NCI-H82 (cell line): ENCODE data around the gene OTOG.
"Not testable (repeated sequence)": the region's sequence is repeated elsewhere in the genome, so short reads cannot be mapped to it uniquely, and the experiment has no call there.

Experiments
- DNase-seq: peaks from one replicate; lab custom pipeline; 2025; lab: John Stamatoyannopoulos, UW

Gene OTOG

DNA sequence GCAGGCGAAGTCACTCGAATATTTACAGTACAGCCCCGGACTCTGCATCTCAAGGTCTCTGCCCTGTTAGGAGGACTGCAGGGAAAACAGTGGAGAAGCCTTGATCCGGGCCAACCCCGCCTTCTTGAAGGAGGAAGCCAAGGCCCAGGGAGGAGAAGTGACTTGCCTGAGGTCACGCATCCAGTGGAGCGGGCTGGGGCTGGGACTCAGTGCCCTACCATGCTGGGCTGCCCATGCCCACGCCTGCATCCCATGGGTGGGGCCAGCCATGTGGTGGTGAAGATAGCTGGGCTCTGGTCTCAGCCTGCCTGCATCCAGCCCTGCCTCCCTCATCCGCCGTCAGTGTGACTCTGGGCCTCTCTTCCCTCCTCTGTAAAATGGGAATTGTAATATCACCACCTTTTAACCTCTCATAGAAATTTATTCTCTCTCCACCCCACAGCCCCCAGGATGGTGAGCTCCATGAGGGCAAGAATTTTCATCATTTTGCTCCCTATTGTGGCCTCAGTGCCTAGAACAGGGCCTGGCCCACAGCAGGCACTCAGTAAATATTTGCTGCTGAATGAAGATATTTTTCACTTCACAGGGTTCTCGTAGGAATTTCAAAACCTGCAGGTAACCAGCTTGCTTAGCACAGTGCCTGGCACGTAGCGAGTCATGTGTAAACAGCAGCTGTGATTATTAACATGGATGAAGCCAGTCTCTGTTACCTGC is 57.3 kb downstream of the OTOG start:
- no peak for DNase-seq

GRCh38 chr11:17604915-17605233 is 57.8 kb downstream of the OTOG start:
- no peak for DNase-seq

DNA sequence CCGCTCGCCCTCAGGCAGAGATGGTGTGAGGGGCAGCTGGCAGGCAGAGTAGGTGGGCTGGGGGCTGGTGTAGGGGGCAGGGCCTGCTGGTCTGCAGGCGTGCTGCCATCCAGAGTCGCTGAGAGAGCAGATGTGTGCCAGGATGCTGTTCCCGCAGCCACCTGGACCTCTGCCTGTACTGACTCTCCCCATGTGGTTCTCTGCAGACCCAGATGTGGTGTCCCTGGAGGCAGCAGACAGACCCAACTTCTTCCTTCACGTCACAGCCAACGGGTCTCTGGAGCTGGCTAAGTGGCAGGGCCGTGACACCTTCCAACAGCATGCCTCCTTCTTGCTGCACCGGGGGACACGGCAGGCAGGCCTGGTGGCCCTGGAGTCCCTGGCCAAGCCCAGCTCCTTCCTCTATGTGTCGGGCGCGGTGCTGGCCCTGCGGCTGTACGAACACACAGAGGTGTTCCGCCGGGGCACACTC is 58.6 kb downstream of the OTOG start:
- no peak for DNase-seq

GRCh38 chr11:17606233-17607082 is 59.4 kb downstream of the OTOG start:
- DNase-seq: no peak

DNA sequence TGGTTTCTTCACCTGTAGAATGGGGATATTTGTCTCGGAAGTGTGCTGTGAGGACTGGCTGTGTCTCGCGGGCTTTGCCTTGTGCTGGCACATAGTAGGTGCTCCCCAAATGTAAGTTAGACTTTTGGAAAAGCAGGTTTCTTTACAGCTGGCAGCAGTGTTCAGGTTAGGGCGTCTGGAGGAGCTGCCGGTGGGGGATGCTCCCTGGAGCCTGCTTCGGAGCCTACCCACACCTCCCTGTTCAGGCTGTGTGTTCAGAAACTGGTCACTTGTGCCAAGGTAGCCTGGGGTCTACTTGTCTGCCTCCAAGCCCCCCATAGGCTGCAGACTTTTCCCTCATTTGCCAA is 60.0 kb downstream of the OTOG start:
- DNase-seq: no peak

DNA sequence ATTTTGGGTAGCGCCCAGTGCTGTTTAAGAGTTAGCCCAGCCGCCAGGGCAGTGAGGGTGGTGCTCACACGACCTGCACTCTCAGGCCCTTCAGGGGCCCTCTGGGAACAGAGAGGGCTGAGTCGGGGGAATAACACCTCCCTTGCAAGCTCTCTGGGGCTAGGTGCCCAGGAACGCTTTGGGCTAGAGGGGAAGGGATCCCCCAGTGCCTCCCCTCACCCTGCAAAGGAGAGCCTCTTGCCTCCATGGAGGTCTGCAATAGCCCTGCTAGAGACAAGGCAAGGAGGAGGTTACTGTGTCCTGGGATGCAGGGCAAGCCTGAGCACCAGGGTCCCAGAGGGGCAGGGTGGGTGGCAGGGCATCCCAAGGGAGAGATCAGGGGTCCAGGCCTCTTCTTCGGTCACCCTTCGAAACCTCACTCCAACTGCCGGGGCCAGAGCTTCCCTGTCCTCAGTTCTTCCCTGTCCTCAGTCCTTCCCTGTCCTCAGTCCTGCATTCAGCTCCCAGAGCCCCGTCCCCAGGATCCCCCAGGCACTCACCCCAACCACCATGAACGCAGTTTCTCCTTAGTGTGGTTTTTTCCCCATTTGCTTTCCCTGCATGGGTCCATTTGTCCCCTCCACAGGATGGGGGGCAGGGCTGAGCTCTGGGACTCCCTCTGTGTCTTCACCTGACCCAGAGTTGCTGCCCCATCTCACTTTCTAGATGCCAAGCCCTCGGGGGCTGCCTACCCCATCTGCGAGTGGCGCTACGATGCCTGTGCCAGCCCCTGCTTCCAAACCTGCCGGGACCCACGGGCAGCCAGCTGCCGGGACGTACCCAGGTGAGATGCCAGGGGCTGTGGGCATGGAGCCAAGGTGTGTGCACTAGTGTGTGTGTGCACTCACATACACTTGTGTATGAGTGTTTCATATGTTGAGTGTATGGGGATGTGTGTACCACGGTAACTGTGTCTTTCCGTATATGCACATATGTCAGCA is 60.8 kb downstream of the OTOG start:
- no peak for DNase-seq

DNA sequence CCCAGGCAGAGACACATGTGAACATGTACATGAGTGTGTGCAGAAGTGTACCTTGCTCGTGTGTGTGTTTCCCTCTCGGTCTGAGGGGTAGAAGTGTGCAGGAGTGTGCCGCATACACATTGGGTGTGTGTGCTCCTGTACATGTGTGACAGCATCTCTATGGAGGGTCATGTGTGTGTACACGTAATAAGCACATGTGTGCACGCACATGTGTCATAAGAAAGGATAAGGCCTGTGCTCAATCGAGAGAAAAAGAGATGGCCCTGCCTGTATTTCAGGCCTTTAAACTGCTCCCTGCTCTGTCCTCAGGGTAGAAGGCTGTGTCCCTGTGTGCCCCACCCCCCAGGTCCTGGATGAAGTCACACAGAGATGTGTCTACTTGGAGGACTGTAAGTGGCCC is 61.8 kb downstream of the OTOG start:
- no peak for DNase-seq

- DNase-seq: no peak
Measured at GRCh38 chr11:17609291-17610084, 62.4 kb downstream of the OTOG start.

DNA sequence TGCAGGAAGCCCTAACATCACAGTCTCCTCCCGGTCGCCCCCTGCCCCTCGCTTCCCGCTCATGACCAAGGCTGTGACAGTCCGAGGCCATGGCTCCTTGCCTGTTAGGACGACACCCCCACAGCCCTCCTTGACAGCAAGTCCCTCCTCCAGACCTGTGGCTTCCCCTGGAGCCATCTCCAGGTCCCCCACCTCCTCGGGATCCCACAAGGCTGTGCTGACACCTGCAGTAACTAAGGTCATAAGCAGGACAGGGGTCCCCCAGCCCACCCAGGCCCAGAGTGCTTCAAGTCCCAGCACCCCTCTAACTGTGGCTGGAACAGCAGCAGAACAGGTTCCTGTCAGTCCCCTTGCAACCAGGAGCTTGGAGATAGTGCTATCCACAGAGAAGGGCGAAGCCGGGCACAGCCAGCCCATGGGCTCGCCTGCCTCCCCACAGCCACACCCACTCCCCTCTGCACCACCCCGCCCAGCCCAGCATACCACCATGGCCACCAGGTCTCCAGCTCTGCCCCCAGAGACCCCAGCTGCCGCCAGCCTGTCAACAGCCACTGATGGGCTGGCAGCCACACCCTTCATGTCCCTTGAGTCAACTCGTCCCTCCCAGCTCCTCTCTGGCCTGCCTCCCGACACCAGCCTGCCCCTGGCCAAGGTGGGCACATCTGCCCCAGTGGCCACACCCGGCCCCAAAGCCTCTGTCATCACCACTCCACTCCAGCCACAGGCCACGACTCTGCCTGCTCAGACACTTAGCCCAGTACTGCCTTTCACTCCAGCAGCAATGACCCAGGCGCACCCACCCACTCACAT is 63.2 kb downstream of the OTOG start:
- DNase-seq: no peak

- DNase-seq: no peak
Measured at GRCh38 chr11:17611049-17611448, 64.0 kb downstream of the OTOG start.

DNA sequence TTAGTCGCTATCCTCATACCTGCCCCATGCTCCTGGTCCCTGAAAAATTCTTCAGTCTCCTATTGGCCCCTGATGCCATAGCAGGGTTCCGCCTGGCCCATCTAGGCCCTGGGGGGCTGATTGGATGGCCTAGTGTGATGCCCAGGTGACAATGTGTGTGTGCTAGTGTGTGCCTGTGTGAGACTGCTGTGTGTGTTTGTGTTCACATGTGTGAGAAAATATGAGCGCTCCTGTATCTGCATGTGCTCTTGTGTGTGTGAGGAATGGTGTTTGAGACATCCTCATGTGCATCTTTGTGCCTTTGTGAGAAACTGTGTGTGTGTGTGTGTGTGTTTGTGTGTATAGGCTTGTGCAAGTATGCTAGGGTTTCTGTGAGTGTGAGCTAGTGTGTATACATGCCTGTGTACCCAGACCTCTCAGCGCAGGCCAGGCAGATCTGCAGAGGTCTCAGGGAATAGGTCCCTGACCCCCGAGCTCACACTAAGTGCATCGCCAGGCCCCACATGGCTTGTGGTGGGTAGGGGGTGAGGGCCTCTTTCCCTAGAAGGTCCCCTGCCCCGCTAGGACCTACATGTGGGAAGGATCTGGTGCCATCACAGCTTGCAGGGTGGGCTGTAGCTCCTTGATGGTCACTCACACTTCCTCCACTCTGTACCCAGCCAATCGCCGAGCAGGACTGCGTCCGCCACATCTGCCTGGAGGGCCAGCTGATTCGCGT is 64.6 kb downstream of the OTOG start:
- no peak for DNase-seq

DNA sequence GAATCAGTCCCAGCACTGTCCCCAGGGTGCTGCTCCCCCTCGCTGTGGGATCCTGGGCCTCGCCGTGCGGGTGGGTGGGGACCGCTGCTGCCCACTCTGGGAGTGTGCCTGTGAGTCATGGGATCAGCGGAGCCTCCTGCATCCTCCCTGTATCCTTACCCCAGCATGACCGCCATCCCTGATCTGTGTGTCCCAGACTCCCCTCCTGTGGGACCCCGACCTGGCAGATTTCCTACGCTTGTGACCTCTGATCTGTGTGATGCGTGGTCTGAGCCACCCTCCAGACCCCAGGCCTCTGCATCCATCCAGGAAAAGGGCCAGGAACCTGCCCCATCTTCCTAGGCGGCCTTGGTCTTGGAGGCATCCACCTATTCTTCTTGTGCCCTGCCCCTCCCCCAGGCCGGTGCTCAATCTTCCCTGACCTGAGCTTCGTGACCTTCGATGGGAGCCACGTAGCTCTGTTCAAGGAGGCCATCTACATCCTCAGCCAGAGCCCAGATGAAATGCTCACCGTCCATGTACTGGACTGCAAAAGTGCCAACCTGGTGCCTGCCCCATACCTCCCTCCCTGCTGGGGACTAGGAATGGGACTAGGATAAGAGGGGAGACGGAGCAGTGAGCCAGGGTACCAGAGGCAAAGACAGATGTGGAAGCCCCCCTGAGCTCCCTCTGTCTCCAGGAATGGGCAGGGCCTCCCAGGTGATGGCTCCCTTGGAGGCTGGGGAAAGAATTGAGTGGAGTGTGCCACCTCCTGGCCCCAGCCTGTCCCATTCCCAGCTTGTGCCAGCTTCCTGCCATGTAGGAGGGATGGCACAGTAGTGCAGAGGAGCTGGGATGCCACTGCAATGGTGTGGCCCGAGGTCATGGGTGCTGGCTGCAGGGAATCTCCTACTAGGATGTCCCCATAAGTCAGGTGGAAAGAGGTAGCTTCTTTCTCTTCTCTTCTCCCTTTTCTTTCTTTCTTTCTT is 65.4 kb downstream of the OTOG start:
- no peak for DNase-seq

DNA sequence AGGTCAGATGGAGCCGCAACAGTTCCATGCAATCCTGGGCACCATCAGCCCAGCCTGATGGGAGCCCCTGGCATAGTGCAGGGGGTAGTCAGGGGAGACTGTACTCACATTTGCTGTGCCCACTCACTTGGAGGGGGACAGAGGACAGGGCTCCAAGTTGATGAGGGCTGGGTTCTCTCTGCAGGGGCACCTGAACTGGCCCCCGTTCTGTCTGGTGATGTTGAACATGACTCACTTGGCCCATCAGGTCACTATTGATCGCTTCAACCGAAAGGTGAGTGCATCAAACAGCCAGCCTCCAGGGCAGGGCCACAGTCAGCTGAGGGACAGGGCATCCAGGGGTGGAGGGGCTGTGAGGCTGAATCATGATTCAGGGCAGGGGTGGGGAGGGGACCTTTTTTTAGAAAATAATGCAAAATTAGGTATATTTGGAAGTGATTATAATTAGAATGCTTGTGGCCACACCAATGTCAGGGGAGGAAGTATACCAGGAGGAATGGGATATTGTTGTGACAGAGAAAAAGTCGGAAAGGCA is 66.4 kb downstream of the OTOG start:
- DNase-seq: no peak

DNA sequence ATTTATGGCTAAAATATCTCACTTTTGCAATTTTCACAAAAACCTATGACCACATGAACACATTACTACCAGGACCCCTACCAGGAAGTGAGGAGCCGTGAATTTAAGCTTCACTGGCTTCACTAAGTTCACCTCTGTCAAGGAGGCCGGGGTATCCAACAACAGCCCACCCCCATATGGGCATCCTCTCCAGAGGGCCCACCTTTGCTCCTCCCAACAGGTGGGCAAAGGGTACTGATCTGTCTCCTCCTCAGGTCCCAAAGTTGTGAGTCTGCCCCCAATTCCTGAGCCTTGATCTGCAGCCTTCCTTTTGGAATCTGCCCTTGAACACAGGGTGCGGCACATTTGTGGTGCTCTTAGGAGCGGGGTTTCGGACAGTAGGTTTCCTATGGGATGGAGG is 66.9 kb downstream of the OTOG start:
- no peak for DNase-seq

DNA sequence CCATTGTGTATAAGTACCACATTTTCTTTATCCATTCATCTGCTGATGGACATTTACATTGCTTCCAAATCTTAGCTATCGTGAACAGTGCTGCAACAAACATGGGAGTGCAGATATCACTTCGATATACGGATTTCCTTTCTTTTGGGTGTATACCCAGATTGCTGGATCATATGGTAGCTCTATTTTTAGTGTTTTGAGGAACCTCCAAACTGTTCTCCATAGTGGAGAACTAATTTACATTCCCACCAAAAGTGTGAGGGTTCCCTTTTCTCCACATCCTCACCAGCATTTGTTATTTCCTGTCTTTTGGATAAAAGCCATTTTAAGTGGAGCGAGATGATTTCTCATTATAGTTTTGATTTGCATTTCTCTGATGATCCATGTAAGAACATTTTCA is 75.7 kb downstream of the OTOG start:
- not testable (repeated sequence) for DNase-seq

- no peak for DNase-seq
Measured at GRCh38 chr11:17629113-17629512, 82.1 kb downstream of the OTOG start.

DNA sequence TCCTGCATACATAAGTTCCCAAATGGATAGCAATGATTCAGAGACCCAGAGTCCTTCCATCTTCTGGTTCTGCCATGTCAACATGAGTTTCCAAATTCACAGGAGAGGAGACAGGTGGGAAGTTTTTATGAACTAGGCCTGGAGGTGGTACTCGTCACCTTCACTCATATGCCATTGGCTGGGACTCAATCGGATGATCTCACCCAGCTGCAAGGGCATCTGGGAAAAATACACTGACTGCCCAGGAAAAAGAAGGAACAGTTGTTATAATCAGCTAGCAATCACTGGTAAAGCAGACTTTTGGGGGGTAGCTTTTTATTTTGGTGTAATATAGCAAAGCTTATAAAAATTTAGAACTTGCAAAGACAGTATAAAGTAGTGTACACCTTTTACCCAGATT is 83.9 kb downstream of the OTOG start:
- no peak for DNase-seq

- DNase-seq: no peak
Measured at GRCh38 chr11:17631702-17632365, 84.8 kb downstream of the OTOG start.
